GM12865 (cell line): ENCODE results near the gene ZNF488.

Experiments used
- DNase-seq: peaks from one replicate; pipeline ENCODE4 v3.0.0; 2010; ENCODE audit warnings: low read depth
- H3K4me3 ChIP-seq: 2 replicates; pipeline ENCODE4 v1.5.1; 2011; ENCODE audit warnings: mild to moderate bottlenecking, low read depth, low read length, control low read depth
- CTCF ChIP-seq: IDR thresholded peaks from 2 replicates; pipeline ENCODE4 v1.5.1; 2011; ENCODE audit warnings: low read length, control low read depth, low read depth, inconsistent platforms; ENCODE audit not compliant: insufficient read depth; ENCODE audit errors: missing control alignments

The ZNF488 gene

GRCh38 chr10:47339759-47340607 lies 44.1 kb downstream of the ZNF488 start:
- no peak for DNase-seq
- no peak for TF ChIP-seq CTCF
- H3K4me3 ChIP-seq, result no peak overlapping the region

DNA sequence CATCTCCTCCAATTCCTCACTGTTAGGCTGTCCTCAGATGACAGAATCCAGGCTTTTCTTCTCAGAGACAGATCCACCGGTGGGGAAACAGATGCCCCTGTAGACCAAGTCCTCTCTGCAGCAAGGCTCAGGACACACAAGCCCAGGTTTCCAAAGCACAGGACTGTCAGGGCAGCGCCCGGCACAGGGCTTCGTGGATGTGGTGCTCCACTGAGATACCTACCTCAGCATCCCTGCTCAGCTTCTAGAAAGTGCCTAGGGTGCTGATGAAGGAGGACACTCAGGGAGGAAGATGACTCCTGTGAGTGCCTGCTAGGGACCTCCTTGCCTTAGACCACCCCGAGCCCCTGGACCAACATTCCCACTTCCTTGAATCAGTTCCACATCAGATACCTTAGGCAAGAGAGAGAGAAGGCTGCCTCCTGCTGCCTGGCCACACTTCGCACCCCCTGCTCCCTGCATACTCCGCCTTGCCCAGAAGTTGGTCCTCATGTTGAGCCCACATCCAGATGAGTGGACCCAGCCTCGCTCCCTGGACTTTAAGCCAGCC lies 44.8 kb downstream of the ZNF488 start:
- no peak for DNase-seq
- H3K4me3 ChIP-seq, result no peak overlapping the region
- no peak for TF ChIP-seq CTCF

GRCh38 chr10:47337310-47337709 lies 46.8 kb downstream of the ZNF488 start:
- H3K4me3 ChIP-seq, result no peak overlapping the region
- DNase-seq, result no peak
- TF ChIP-seq CTCF, result no peak

GRCh38 chr10:47336387-47337134 lies 47.5 kb downstream of the ZNF488 start:
- TF ChIP-seq CTCF, result no peak
- DNase-seq, result no peak
- no peak overlapping the region for H3K4me3 ChIP-seq

DNA sequence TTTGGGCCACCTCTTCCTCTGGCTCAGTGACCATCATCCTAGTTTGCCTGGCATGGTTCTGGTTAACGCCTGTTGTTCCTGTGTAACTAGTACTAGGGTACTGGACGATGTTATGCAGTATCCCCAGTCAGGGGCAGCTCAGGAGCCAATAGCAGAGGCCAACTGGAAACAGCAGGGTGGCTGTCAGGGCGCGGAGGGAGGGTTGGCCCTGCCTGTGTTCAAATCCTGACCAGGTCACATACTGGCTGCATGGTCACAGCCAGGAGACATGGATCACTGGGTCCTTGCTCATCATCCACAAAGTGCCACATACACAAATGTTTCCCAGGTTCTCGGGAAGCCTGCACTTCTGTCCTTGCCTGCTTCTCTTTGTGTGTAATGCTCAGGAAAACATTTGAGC lies 48.2 kb downstream of the ZNF488 start:
- no peak overlapping the region for H3K4me3 ChIP-seq
- no peak for DNase-seq
- TF ChIP-seq CTCF, result no peak

GRCh38 chr10:47334466-47335295 lies 49.4 kb downstream of the ZNF488 start:
- no peak for TF ChIP-seq CTCF
- no peak overlapping the region for H3K4me3 ChIP-seq
- DNase-seq, result no peak
